Activated CD8-positive, alpha-beta memory T cell treated with anti-CD3 and anti-CD28 coated beads for 48 hours (primary cell): ENCODE data around the gene SLC31A2.

Source experiments
- DNase-seq, 3 experiments: peaks; one replicate each; pipeline ENCODE4 v3.0.0-alpha.2; 2020; ENCODE audit warnings: low read depth in 2 of 3, low spot score in 2 of 3

The SLC31A2 gene

GRCh38 chr9:113184539-113184938, 33.7 kb downstream of the SLC31A2 start:
- no peak for DNase-seq

GRCh38 chr9:113185271-113185670, 34.5 kb downstream of the SLC31A2 start:
- DNase-seq = no peak

DNA sequence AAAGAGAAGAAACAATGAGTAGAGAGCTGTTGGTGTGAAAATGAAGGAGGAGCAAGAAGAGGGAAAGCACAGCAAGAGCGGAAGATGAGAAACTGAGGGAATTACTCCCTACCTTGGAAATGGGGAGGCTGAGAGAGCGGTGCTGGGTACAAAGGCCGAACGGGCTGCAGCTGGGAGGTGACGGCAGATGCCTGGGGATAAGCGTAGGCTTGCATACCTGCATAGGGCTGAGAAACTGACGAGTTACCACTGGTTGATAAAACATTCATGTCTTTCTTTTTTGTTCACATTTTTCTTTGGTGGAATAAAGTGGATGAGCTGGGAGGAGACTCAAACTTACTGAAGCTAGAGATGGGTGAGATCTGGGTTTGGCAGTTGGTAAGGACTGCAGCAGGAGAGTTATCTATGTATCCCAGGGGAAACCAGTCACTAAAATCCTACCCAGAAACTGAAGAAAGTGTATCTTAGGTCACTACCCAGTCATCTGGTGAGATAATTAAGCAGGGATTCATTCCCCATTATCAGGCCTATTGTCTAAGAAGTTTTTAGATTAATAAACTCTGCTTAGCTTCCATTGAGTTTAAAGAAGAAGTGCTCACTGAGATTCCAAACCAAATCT, 35.4 kb downstream of the SLC31A2 start:
- no peak for DNase-seq

GRCh38 chr9:113187929-113188595, 37.3 kb downstream of the SLC31A2 start:
- no peak for DNase-seq

- DNase-seq = no peak
Observed at GRCh38 chr9:113192455-113192854, 41.6 kb downstream of the SLC31A2 start.

GRCh38 chr9:113199683-113200329, 49.0 kb downstream of the SLC31A2 start:
- DNase-seq = no peak

GRCh38 chr9:113205432-113205831, 54.6 kb downstream of the SLC31A2 start:
- DNase-seq = no peak

DNA sequence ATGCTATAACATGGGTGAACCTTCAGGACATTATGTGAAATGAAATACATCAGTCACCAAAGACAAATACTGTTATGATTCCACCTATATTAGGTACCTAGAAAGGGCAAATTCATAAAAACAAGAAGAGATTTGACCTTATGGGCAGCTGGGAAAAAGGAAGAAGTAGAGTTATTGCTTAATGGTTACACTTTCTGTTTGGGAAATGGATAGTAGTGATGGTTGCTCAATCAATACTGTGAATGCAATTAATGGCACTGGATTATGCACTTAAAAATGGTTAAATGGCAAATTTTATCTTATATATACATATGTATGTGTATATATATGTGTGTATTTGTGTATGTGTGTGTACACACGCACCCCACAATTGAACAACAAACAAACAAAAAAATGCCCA, 55.1 kb downstream of the SLC31A2 start:
- DNase-seq = no peak

- DNase-seq = no peak
Observed at GRCh38 chr9:113210815-113211214, 60.0 kb downstream of the SLC31A2 start.
